HepG2 (cell line): ENCODE measurements around the gene ARID3C. TPM values are rescaled to one million over a fixed set of nuclear protein-coding genes. Genes with fewer than 3 reads are reported as not detected.

Experiments used
- ATF7-NPFF ChIP-seq: sonication (generic); formaldehyde crosslinking; IDR thresholded peaks from 2 replicates; pipeline ENCODE4 v1.8.1; 2023; ENCODE audit warnings: mild to moderate bottlenecking, low read depth, missing genetic modification reagents, moderate library complexity
- CERS6 ChIP-seq: sonication (generic); formaldehyde crosslinking; IDR thresholded peaks from 2 replicates; pipeline ENCODE4 v1.5.0; 2020; ENCODE audit warnings: missing genetic modification reagents
- DPF2 ChIP-seq: sonication (generic); formaldehyde crosslinking; IDR thresholded peaks from 2 replicates; pipeline ENCODE4 v1.4.0; 2020; ENCODE audit warnings: mild to moderate bottlenecking, low read depth, missing genetic modification reagents, borderline replicate concordance
- DRAP1 ChIP-seq: IDR thresholded peaks from 2 replicates; pipeline ENCODE4 v1.6.1; 2016; ENCODE audit warnings: missing genetic modification reagents, missing compliant biosample characterization
- ERF ChIP-seq: IDR thresholded peaks from 2 replicates; pipeline ENCODE4 v1.6.1; 2018; ENCODE audit warnings: missing biosample characterization, missing genetic modification reagents
- FOSL1 ChIP-seq: sonication (generic); formaldehyde crosslinking; IDR thresholded peaks from 2 replicates; pipeline ENCODE4 v1.9.0; 2021; ENCODE audit warnings: missing genetic modification reagents, borderline replicate concordance
- GATAD1 ChIP-seq: IDR thresholded peaks from 2 replicates; pipeline ENCODE4 v1.6.1; 2016; ENCODE audit warnings: missing genetic modification reagents, missing compliant biosample characterization
- GLMP ChIP-seq: sonication (generic); formaldehyde crosslinking; IDR thresholded peaks from 2 replicates; pipeline ENCODE4 v1.9.0; 2021; ENCODE audit warnings: missing genetic modification reagents, mild to moderate bottlenecking, borderline replicate concordance
- KLF13 ChIP-seq: sonication (generic); formaldehyde crosslinking; IDR thresholded peaks from 2 replicates; pipeline ENCODE4 v1.4.0; 2020; ENCODE audit warnings: mild to moderate bottlenecking, missing genetic modification reagents
- NCOR1 ChIP-seq: fragments of 200-600 bp; sonication (generic); IDR thresholded peaks from 2 replicates; pipeline ENCODE4 v1.7.0; 2017; ENCODE audit warnings: antibody characterized with exemption, low read length, borderline replicate concordance
- PITX1 ChIP-seq: sonication (generic); formaldehyde crosslinking; IDR thresholded peaks from 2 replicates; pipeline ENCODE4 v1.5.1; 2020; ENCODE audit warnings: mild to moderate bottlenecking, missing genetic modification reagents
- RBAK ChIP-seq: sonication (generic); formaldehyde crosslinking; IDR thresholded peaks from 2 replicates; pipeline ENCODE4 v1.5.1; 2020; ENCODE audit warnings: mild to moderate bottlenecking, missing genetic modification reagents
- SIX4 ChIP-seq: sonication (generic); formaldehyde crosslinking; IDR thresholded peaks from 2 replicates; pipeline ENCODE4 v1.4.0; 2020; ENCODE audit warnings: missing genetic modification reagents
- TAF1 ChIP-seq: sonication (generic); formaldehyde crosslinking; IDR thresholded peaks from 2 replicates; pipeline ENCODE4 v1.4.0; 2020; ENCODE audit warnings: missing genetic modification reagents
- TBX2 ChIP-seq: sonication (generic); formaldehyde crosslinking; IDR thresholded peaks from 2 replicates; pipeline ENCODE4 v1.5.0; 2020; ENCODE audit warnings: missing genetic modification reagents, mild to moderate bottlenecking, borderline replicate concordance
- TBX3 ChIP-seq: fragments of 450-650 bp; IDR thresholded peaks from 2 replicates; pipeline ENCODE4 v1.6.1; 2017; ENCODE audit warnings: antibody characterized with exemption, mild to moderate bottlenecking, inconsistent platforms, borderline replicate concordance
- TFDP2 ChIP-seq: sonication (generic); formaldehyde crosslinking; IDR thresholded peaks from 2 replicates; pipeline ENCODE4 v1.4.0; 2020; ENCODE audit warnings: missing genetic modification reagents
- TIGD3 ChIP-seq: sonication (generic); formaldehyde crosslinking; IDR thresholded peaks from 2 replicates; pipeline ENCODE4 v1.5.1; 2020; ENCODE audit warnings: mild to moderate bottlenecking, missing genetic modification reagents, borderline replicate concordance
- TSC22D2 ChIP-seq: sonication (generic); formaldehyde crosslinking; IDR thresholded peaks from 2 replicates; pipeline ENCODE4 v1.5.1; 2020; ENCODE audit warnings: missing genetic modification reagents, mild to moderate bottlenecking, borderline replicate concordance
- ZIK1 ChIP-seq: sonication (generic); formaldehyde crosslinking; IDR thresholded peaks from 2 replicates; pipeline ENCODE4 v1.5.0; 2020; ENCODE audit warnings: mild to moderate bottlenecking, low read depth, missing genetic modification reagents, borderline replicate concordance
- ZNF205 ChIP-seq: IDR thresholded peaks from 2 replicates; pipeline ENCODE4 v1.6.1; 2018; ENCODE audit warnings: missing biosample characterization, missing genetic modification reagents
- ZNF543 ChIP-seq: sonication (generic); formaldehyde crosslinking; IDR thresholded peaks from 2 replicates; pipeline ENCODE4 v1.4.0; 2020; ENCODE audit warnings: mild to moderate bottlenecking, missing genetic modification reagents
- ZNF570 ChIP-seq: sonication (generic); formaldehyde crosslinking; IDR thresholded peaks from 2 replicates; pipeline ENCODE4 v1.4.0; 2020; ENCODE audit warnings: mild to moderate bottlenecking, missing genetic modification reagents, borderline replicate concordance
- ZNF782 ChIP-seq: sonication (generic); formaldehyde crosslinking; IDR thresholded peaks from 2 replicates; pipeline ENCODE4 v1.4.0; 2020; ENCODE audit warnings: missing genetic modification reagents, mild to moderate bottlenecking, borderline replicate concordance
- ZSCAN20 ChIP-seq: sonication (generic); formaldehyde crosslinking; IDR thresholded peaks from 2 replicates; pipeline ENCODE4 v1.4.0; 2020; ENCODE audit warnings: missing genetic modification reagents, mild to moderate bottlenecking, borderline replicate concordance
- polyA plus RNA-seq, 8 experiments: library from polyadenylated mRNA; depleted of rRNA in 3 of 8; stranded (reverse) in 7 of 8; unstranded in 1 of 8; fragments of >200 nt; fragmentation: Illumina TruSeq in 4 of 8; extraction: Trizol in 4 of 8; gene quantifications; 2 replicates each; pipeline versions ENCODE4 v1.2.1 to v1.2.3, GENCODE V29; 2011 to 2016; ENCODE audit warnings: low read depth in 4 of 8, missing spikeins in 1 of 8, mixed read lengths in 1 of 8; ENCODE audit not compliant: insufficient read depth in 1 of 8
- total RNA-seq, 5 experiments: library from RNA; depleted of rRNA; stranded (reverse); fragments of >200 nt; fragmentation: Illumina TruSeq; extraction: Trizol; gene quantifications; 2 replicates each; pipeline ENCODE4 v1.2.3, GENCODE V29; 2016; ENCODE audit warnings: low read depth in 1 of 5

ARID3C gene
- total and polyA plus RNA-seq, 2 of the 13 experiments (the other 11 are each of a cell fraction or from before 2014, with no cell fraction given), result not detected

- TF ChIP-seq CERS6 (CRISPR knock-in tag), result no peak
- TF ChIP-seq KLF13 (CRISPR knock-in tag), result no peak
- TF ChIP-seq RBAK (CRISPR knock-in tag), result no peak
- TF ChIP-seq GATAD1 (CRISPR knock-in tag), result peak; percentile 65
- 0 out of 2 replicates have a peak, but pooled peaks have one; percentile 23 for TF ChIP-seq ZNF543
- no peak; the same call in 1 of the 2 replicates for TF ChIP-seq ZIK1 (CRISPR knock-in tag)
- no peak for TF ChIP-seq ZNF782
- TF ChIP-seq TBX3, result peak; percentile 36; the same call in 1 of the 2 replicates
- no peak for TF ChIP-seq ATF7-NPFF
- TF ChIP-seq FOSL1 (CRISPR knock-in tag), result no peak
- no peak; the same call in 1 of the 2 replicates for TF ChIP-seq ZNF205 (CRISPR knock-in tag)
- TF ChIP-seq TSC22D2, result no peak
- TF ChIP-seq ZSCAN20 (CRISPR knock-in tag), result no peak
- TF ChIP-seq GLMP (CRISPR knock-in tag), result no peak
- TF ChIP-seq ZNF570 (CRISPR knock-in tag), result no peak
- peak; percentile 48; the same call in 1 of the 2 replicates for TF ChIP-seq PITX1 (CRISPR knock-in tag)
- TF ChIP-seq TAF1 (CRISPR knock-in tag), result peak; percentile 56
- TF ChIP-seq SIX4 (CRISPR knock-in tag), result 0 out of 2 replicates have a peak, but pooled peaks have one; percentile 23
- peak; percentile 78 for TF ChIP-seq ERF (CRISPR knock-in tag)
- peak; percentile 75 for TF ChIP-seq TBX2 (CRISPR knock-in tag)
- TF ChIP-seq DPF2, result no peak
- no peak for TF ChIP-seq TIGD3 (CRISPR knock-in tag)
- TF ChIP-seq TFDP2 (CRISPR knock-in tag), result peak; percentile 75
- peak; percentile 58; the same call in 1 of the 2 replicates for TF ChIP-seq DRAP1 (CRISPR knock-in tag)
- TF ChIP-seq NCOR1, result peak; percentile 50; the same call in 1 of the 2 replicates
These were observed 23.2 kb upstream of the ARID3C start, which contains the start of gene IL11RA (continued) for GRCh38 chr9:34651876-34652601.
